CD4-positive, alpha-beta memory T cell (primary cell): ENCODE results near the gene NSRP1. TPM values are rescaled to one million over a fixed set of nuclear protein-coding genes. Genes with fewer than 3 reads are reported as not detected.

Source experiments
- CTCF ChIA-PET: fragments of 350-600 bp; sonication (Branson Sonifier 250); formaldehyde crosslinking; loops from one replicate; lab custom pipeline; 2021; ENCODE audit warnings: inconsistent platforms; ENCODE audit not compliant: partially characterized antibody; lab: Charles Lee
- POLR2A ChIA-PET: fragments of 350-600 bp; sonication (Branson Sonifier 250); formaldehyde crosslinking; loops from one replicate; lab custom pipeline; 2021; ENCODE audit not compliant: partially characterized antibody; lab: Charles Lee
- DNase-seq, 5 donors: peaks; one replicate each; pipeline versions ENCODE4 v3.0.0 to v3.0.0-alpha.2; 2020 to 2022; ENCODE audit warnings: mixed read lengths in 1 of 5
- H3K27ac ChIP-seq: one replicate; pipeline ENCODE4 v1.7.0; 2013; ENCODE audit warnings: low read depth, low read length
- H3K27me3 ChIP-seq: 2 replicates; pipeline ENCODE4 v1.7.0; 2013; ENCODE audit warnings: mild to moderate bottlenecking, low read length, moderate library complexity; ENCODE audit not compliant: insufficient read depth
- H3K36me3 ChIP-seq: 2 replicates; pipeline ENCODE4 v1.7.0; 2013; ENCODE audit warnings: mild to moderate bottlenecking, low read length, moderate library complexity; ENCODE audit not compliant: insufficient read depth
- H3K4me1 ChIP-seq: 2 replicates; pipeline ENCODE4 v1.7.0; 2013; ENCODE audit warnings: mild to moderate bottlenecking, low read length, moderate library complexity; ENCODE audit not compliant: insufficient read depth
- H3K4me3 ChIP-seq, 2 donors: one replicate each; pipeline ENCODE4 v1.7.0; 2013; ENCODE audit warnings: low read length in 2 of 2, mild to moderate bottlenecking in 1 of 2
- H3K9me3 ChIP-seq, 2 donors: one replicate each; pipeline ENCODE4 v1.7.0; 2013; ENCODE audit warnings: low read length in 2 of 2, control low read depth in 1 of 2; ENCODE audit not compliant: control insufficient read depth in 1 of 2
- H3K27ac Mint-ChIP-seq, 7 donors: one replicate each; pipeline ENCODE4 v1.8.0; 2020 to 2021; ENCODE audit warnings: mixed read lengths in 7 of 7, mild to moderate bottlenecking in 6 of 7, inconsistent platforms in 3 of 7, moderate library complexity in 3 of 7
- H3K27me3 Mint-ChIP-seq, 2 donors: one replicate each; pipeline ENCODE4 v1.8.0; 2020 to 2021; ENCODE audit warnings: mixed read lengths in 2 of 2
- H3K36me3 Mint-ChIP-seq, 2 donors: one replicate each; pipeline ENCODE4 v1.8.0; 2020 to 2021; ENCODE audit warnings: mixed read lengths in 2 of 2, inconsistent platforms in 1 of 2, mild to moderate bottlenecking in 1 of 2
- H3K4me1 Mint-ChIP-seq, 4 donors: one replicate each; pipeline ENCODE4 v1.8.0; 2020 to 2021; ENCODE audit warnings: mixed read lengths in 4 of 4, mild to moderate bottlenecking in 1 of 4
- H3K4me3 Mint-ChIP-seq, 8 donors: one replicate each; pipeline ENCODE4 v1.8.0; 2020 to 2021; ENCODE audit warnings: mixed read lengths in 8 of 8, mild to moderate bottlenecking in 7 of 8, moderate library complexity in 6 of 8, inconsistent platforms in 3 of 8
- H3K9me3 Mint-ChIP-seq, 8 donors: one replicate each; pipeline ENCODE4 v1.8.0; 2020 to 2021; ENCODE audit warnings: mixed read lengths in 8 of 8, mild to moderate bottlenecking in 5 of 8, inconsistent platforms in 3 of 8, moderate library complexity in 1 of 8
- intact Hi-C: fragments of 100-400 bp; cut with micrococcal nuclease; formaldehyde crosslinking; loops from one replicate; pipeline ENCODE4 v1.15.1; 2023
- polyA plus RNA-seq, 2 donors: library from polyadenylated mRNA; unstranded; fragments of 300-500 nt; fragmentation: Illumina TruSeq; gene quantifications; one replicate each; pipeline ENCODE4 v1.2.3, GENCODE V29; 2021
- total RNA-seq, 2 experiments: library from RNA; stranded (reverse); gene quantifications; one replicate each; pipeline ENCODE4 v1.2.3, GENCODE V29; 2021

NSRP1 gene
- total and polyA plus RNA-seq, 4 experiments from 2014 or later: 12.1 to 39.9 (median 31.8) TPM

GRCh38 chr17:30170415-30170987 lies 53.9 kb downstream of the NSRP1 start:
- H3K4me1 Mint-ChIP-seq: peaks cover 5 to 16% (median 12%) of the 10 kb centered on the region in 4 donors
- CTCF ChIA-PET: interaction anchor here (0.7 to 1.3 kb wide), 2 partner anchors 166 to 168 kb away, joined by 3 read pairs; no protein-coding TSS in a partner anchor

GRCh38 chr17:30172560-30172959 lies 55.9 kb downstream of the NSRP1 start:
- peaks cover 26 to 38% of the 10 kb centered on the region in 2 donors for H3K36me3 Mint-ChIP-seq

More at GRCh38 chr17:30170415-30170987, 53.9 kb downstream of the NSRP1 start:
- Mint-ChIP-seq H3K27ac (peak overlapping the region in 1 of 7 donors; percentile 22), H3K4me3 (peak overlapping the region in 1 of 8 donors; percentile 3), H3K36me3 (peaks cover 26 to 28% of the 10 kb centered on the region in 2 donors), H3K27me3 (no peaks in the 10 kb centered on the region), H3K9me3 (no peaks in the 10 kb centered on the region)
- intact Hi-C loops: no loop called here
- Histone ChIP-seq H3K4me1 (no peaks in the 10 kb centered on the region), H3K27me3 (no peaks in the 10 kb centered on the region), H3K27ac (no peak overlapping the region), H3K9me3 (no peaks in the 10 kb centered on the region), H3K4me3 (no peak overlapping the region), H3K36me3 (peaks cover 3% of the 10 kb centered on the region)
- no peak for DNase-seq
- POLR2A ChIA-PET: no interaction called here

GRCh38 chr17:30173649-30174048 lies 57.0 kb downstream of the NSRP1 start:
- Mint-ChIP-seq H3K27ac (no peak overlapping the region), H3K4me1 (peaks cover 5 to 16% (median 9%) of the 10 kb centered on the region in 4 donors), H3K27me3 (no peaks in the 10 kb centered on the region), H3K36me3 (peaks cover 33 to 48% of the 10 kb centered on the region in 2 donors), H3K9me3 (no peaks in the 10 kb centered on the region), H3K4me3 (no peak overlapping the region)
- no peak for DNase-seq
- ChIA-PET POLR2A (no interaction called here), CTCF (no interaction called here)
- Histone ChIP-seq H3K27me3 (no peaks in the 10 kb centered on the region), H3K4me3 (no peak overlapping the region), H3K4me1 (no peaks in the 10 kb centered on the region), H3K36me3 (peaks cover 3% of the 10 kb centered on the region), H3K27ac (no peak overlapping the region), H3K9me3 (no peaks in the 10 kb centered on the region)
- intact Hi-C loops: no loop called here

More at GRCh38 chr17:30172560-30172959, 55.9 kb downstream of the NSRP1 start:
- Mint-ChIP-seq H3K4me1 (peaks cover 5 to 16% (median 9%) of the 10 kb centered on the region in 4 donors), H3K27ac (no peak overlapping the region), H3K27me3 (no peaks in the 10 kb centered on the region), H3K9me3 (no peaks in the 10 kb centered on the region), H3K4me3 (no peak overlapping the region)
- Histone ChIP-seq H3K4me3 (no peak overlapping the region), H3K9me3 (no peaks in the 10 kb centered on the region), H3K4me1 (no peaks in the 10 kb centered on the region), H3K27me3 (no peaks in the 10 kb centered on the region), H3K27ac (no peak overlapping the region), H3K36me3 (peaks cover 3% of the 10 kb centered on the region)
- no peak for DNase-seq
- ChIA-PET CTCF (no interaction called here), POLR2A (no interaction called here)
- intact Hi-C loops: no loop called here

- H3K36me3 ChIP-seq: peaks cover 3% of the 10 kb centered on the region
- no peak overlapping the region for H3K27ac ChIP-seq
- intact Hi-C loops: no loop called here
- no peak for DNase-seq
- H3K4me3 ChIP-seq: no peak overlapping the region
- no peaks in the 10 kb centered on the region for H3K9me3 Mint-ChIP-seq
- H3K4me1 ChIP-seq: no peaks in the 10 kb centered on the region
- CTCF ChIA-PET: no interaction called here
- H3K4me3 Mint-ChIP-seq: no peak overlapping the region
- POLR2A ChIA-PET: no interaction called here
- H3K9me3 ChIP-seq: no peaks in the 10 kb centered on the region
- H3K36me3 Mint-ChIP-seq: peaks cover 39 to 51% of the 10 kb centered on the region in 2 donors
- H3K4me1 Mint-ChIP-seq: peaks cover 5 to 14% (median 9%) of the 10 kb centered on the region in 4 donors
- H3K27ac Mint-ChIP-seq: peak overlapping the region in 2 of 7 donors; percentile 8 to 51
- no peaks in the 10 kb centered on the region for H3K27me3 ChIP-seq
- no peaks in the 10 kb centered on the region for H3K27me3 Mint-ChIP-seq
Observed at GRCh38 chr17:30174556-30174955, 57.9 kb downstream of the NSRP1 start.

- Histone ChIP-seq H3K27me3 (no peaks in the 10 kb centered on the region), H3K4me1 (no peaks in the 10 kb centered on the region), H3K36me3 (peaks cover 21% of the 10 kb centered on the region), H3K27ac (no peak overlapping the region), H3K4me3 (no peak overlapping the region), H3K9me3 (no peaks in the 10 kb centered on the region)
- Mint-ChIP-seq H3K9me3 (no peaks in the 10 kb centered on the region), H3K36me3 (peaks cover 50 to 59% of the 10 kb centered on the region in 2 donors), H3K27ac (peak overlapping the region in 2 of 7 donors; percentile 43 to 60), H3K4me3 (no peak overlapping the region), H3K4me1 (peaks cover 0 to 7% (median 2%) of the 10 kb centered on the region in 4 donors), H3K27me3 (no peaks in the 10 kb centered on the region)
- ChIA-PET POLR2A (no interaction called here), CTCF (no interaction called here)
- no peak for DNase-seq
- intact Hi-C loops: no loop called here
Observed at GRCh38 chr17:30176855-30177254, 60.2 kb downstream of the NSRP1 start.

- intact Hi-C loops: no loop called here
- Mint-ChIP-seq H3K27me3 (no peaks in the 10 kb centered on the region), H3K9me3 (no peaks in the 10 kb centered on the region), H3K4me1 (peaks cover 0 to 2% (median 0%) of the 10 kb centered on the region in 4 donors), H3K27ac (peak overlapping the region in 2 of 7 donors; percentile 5 to 25), H3K36me3 (peaks cover 27 to 31% of the 10 kb centered on the region in 2 donors), H3K4me3 (no peak overlapping the region)
- ChIA-PET POLR2A (no interaction called here), CTCF (no interaction called here)
- Histone ChIP-seq H3K4me3 (no peak overlapping the region), H3K27ac (no peak overlapping the region), H3K27me3 (no peaks in the 10 kb centered on the region), H3K9me3 (no peaks in the 10 kb centered on the region), H3K4me1 (no peaks in the 10 kb centered on the region), H3K36me3 (peaks cover 10% of the 10 kb centered on the region)
- DNase-seq: no peak
Observed at GRCh38 chr17:30186761-30187160, 70.1 kb downstream of the NSRP1 start.

- CTCF ChIA-PET: no interaction called here
Observed at GRCh38 chr17:30187573-30187972, 71.0 kb downstream of the NSRP1 start.

More at GRCh38 chr17:30187573-30187972, 71.0 kb downstream of the NSRP1 start:
- Histone ChIP-seq H3K9me3 (no peaks in the 10 kb centered on the region), H3K27ac (no peak overlapping the region), H3K27me3 (no peaks in the 10 kb centered on the region), H3K36me3 (peaks cover 10% of the 10 kb centered on the region), H3K4me1 (no peaks in the 10 kb centered on the region), H3K4me3 (no peak overlapping the region)
- no peaks in the 10 kb centered on the region for H3K9me3 Mint-ChIP-seq
- no peak overlapping the region for H3K4me3 Mint-ChIP-seq
- DNase-seq: no peak
- H3K4me1 Mint-ChIP-seq: peaks cover 0 to 2% (median 0%) of the 10 kb centered on the region in 4 donors
- POLR2A ChIA-PET: no interaction called here
- peak overlapping the region in 2 of 7 donors; percentile 8 to 66 for H3K27ac Mint-ChIP-seq
- intact Hi-C loops: no loop called here
- peaks cover 24 to 30% of the 10 kb centered on the region in 2 donors for H3K36me3 Mint-ChIP-seq
- no peaks in the 10 kb centered on the region for H3K27me3 Mint-ChIP-seq
